GM23248 (cell line): ENCODE data around the gene ADAMTSL5.

ENCODE experiments used
- EZH2 ChIP-seq: fragments of 200-600 bp; sonication (generic); IDR thresholded peaks from 2 replicates; pipeline ENCODE4 v1.6.1; 2018; ENCODE audit warnings: antibody characterized with exemption, mild to moderate bottlenecking; ENCODE audit not compliant: insufficient read depth, poor library complexity, severe bottlenecking
- EZH2phosphoT487 ChIP-seq: fragments of 200-600 bp; sonication (generic); IDR thresholded peaks from 2 replicates; pipeline ENCODE4 v1.6.1; 2018; ENCODE audit warnings: antibody characterized with exemption, moderate library complexity, mild to moderate bottlenecking, low read depth; ENCODE audit not compliant: insufficient read depth

GRCh38 chr19:1513499-1514294 lies 878 bp upstream of the ADAMTSL5 start:
- TF ChIP-seq EZH2 (no peak), EZH2phosphoT487 (no peak)
